H4 (cell line): ENCODE results near the gene OLIG1. TPM values are rescaled to one million over a fixed set of nuclear protein-coding genes. Genes with fewer than 3 reads are reported as not detected.

ENCODE experiments used
- DNase-seq: peaks from one replicate; pipeline ENCODE4 v3.0.0-alpha.2; 2015; ENCODE audit warnings: low spot score
- total RNA-seq: library from RNA; depleted of rRNA; stranded (reverse); fragments of >200 nt; shearing (Covaris generic); gene quantifications from 2 replicates; pipeline ENCODE4 v1.2.3, GENCODE V29; 2014

The OLIG1 gene
- total RNA-seq, 1 experiment from 2014 or later: not detected

GRCh38 chr21:33031152-33031911 is 38.6 kb upstream of the OLIG1 start:
- DNase-seq: no peak

- DNase-seq: no peak
These were observed 37.4 kb upstream of the OLIG1 start for GRCh38 chr21:33032434-33033047.

GRCh38 chr21:33033094-33033951 is 36.6 kb upstream of the OLIG1 start:
- no peak for DNase-seq

- no peak for DNase-seq
These were observed 36.0 kb upstream of the OLIG1 start for GRCh38 chr21:33033961-33034413.

GRCh38 chr21:33035147-33035546 is 34.8 kb upstream of the OLIG1 start:
- no peak for DNase-seq

GRCh38 chr21:33036430-33037162 is 33.3 kb upstream of the OLIG1 start:
- DNase-seq: peak; percentile 64

- DNase-seq: no peak
These were observed 32.4 kb upstream of the OLIG1 start for GRCh38 chr21:33037501-33037900.

- no peak for DNase-seq
These were observed 30.4 kb upstream of the OLIG1 start for GRCh38 chr21:33039536-33039935.

- DNase-seq: no peak
These were observed 29.7 kb upstream of the OLIG1 start for GRCh38 chr21:33040215-33040614.

GRCh38 chr21:33041981-33042380 is 28.0 kb upstream of the OLIG1 start:
- DNase-seq: no peak

GRCh38 chr21:33042812-33043211 is 27.1 kb upstream of the OLIG1 start:
- DNase-seq: peak; percentile 52

GRCh38 chr21:33046455-33046854 is 23.5 kb upstream of the OLIG1 start:
- no peak for DNase-seq

GRCh38 chr21:33047231-33047630 is 22.7 kb upstream of the OLIG1 start:
- peak; percentile 35 for DNase-seq

GRCh38 chr21:33051925-33052324 is 18.0 kb upstream of the OLIG1 start:
- DNase-seq: no peak

- no peak for DNase-seq
These were observed 16.0 kb upstream of the OLIG1 start for GRCh38 chr21:33053951-33054350.

- no peak for DNase-seq
These were observed 13.9 kb upstream of the OLIG1 start for GRCh38 chr21:33055991-33056390.

- no peak for DNase-seq
These were observed 12.5 kb upstream of the OLIG1 start for GRCh38 chr21:33057385-33057940.

- no peak for DNase-seq
These were observed 11.4 kb upstream of the OLIG1 start for GRCh38 chr21:33058527-33058926.

GRCh38 chr21:33058957-33059356 is 11.0 kb upstream of the OLIG1 start:
- no peak for DNase-seq

- no peak for DNase-seq
These were observed 10.5 kb upstream of the OLIG1 start for GRCh38 chr21:33059380-33059841.

- no peak for DNase-seq
These were observed 8.7 kb upstream of the OLIG1 start for GRCh38 chr21:33061233-33061632.
